KOPT-K1 (cell line): ENCODE results near the gene RANGRF.

Source experiments
- H3K27ac ChIP-seq: fragments of 200-600 bp; sonication (generic); 2 replicates; pipeline ENCODE4 v1.5.1; 2016; ENCODE audit warnings: antibody characterized with exemption, mild to moderate bottlenecking, low read depth, low read length; ENCODE audit not compliant: poor library complexity, severe bottlenecking
- H3K36me3 ChIP-seq: fragments of 200-600 bp; sonication (generic); 2 replicates; pipeline ENCODE4 v1.5.1; 2017; ENCODE audit warnings: antibody characterized with exemption, mild to moderate bottlenecking, low read length, moderate library complexity; ENCODE audit not compliant: insufficient read depth
- H3K9me3 ChIP-seq: fragments of 200-600 bp; sonication (generic); 2 replicates; pipeline ENCODE4 v1.5.1; 2017; ENCODE audit warnings: antibody characterized with exemption, low read length, mild to moderate bottlenecking; ENCODE audit not compliant: insufficient read depth, poor library complexity, severe bottlenecking

RANGRF gene

GRCh38 chr17:8266648-8267479, 21.6 kb upstream of the RANGRF start:
- peaks cover 94% of the 10 kb centered on the region for H3K36me3 ChIP-seq

DNA sequence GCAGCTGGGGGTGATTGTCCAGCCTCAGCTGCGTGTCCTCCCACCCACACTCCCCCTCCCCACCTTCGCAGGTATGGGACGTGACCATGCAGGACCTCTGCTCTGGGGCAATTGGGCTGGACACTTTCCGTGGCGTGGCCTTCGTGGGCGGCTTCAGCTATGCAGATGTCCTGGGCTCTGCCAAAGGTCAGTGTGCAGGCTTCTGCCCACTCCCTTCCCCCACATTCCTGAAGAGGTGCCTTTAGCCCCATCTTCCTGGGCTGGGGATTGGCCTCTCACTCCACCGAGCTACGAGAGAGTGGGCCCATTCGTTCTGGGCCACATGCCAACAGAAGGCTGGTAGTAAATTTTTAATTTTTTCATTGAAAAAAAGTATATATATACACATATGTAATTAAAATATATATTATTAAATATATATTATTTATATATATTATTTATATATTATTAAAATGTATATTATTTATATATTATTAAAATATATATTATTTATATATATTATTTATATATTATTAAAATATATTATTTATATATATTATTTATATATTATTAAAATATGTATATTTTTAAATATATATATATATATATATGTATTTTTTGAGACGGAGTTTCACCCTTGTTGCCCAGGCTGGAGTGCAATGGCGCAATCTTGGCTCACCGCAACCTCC, 20.9 kb upstream of the RANGRF start:
- Histone ChIP-seq H3K9me3 (no peaks in the 10 kb centered on the region), H3K36me3 (peaks cover 91% of the 10 kb centered on the region), H3K27ac (no peak overlapping the region)

More at GRCh38 chr17:8266648-8267479, 21.6 kb upstream of the RANGRF start:
- Histone ChIP-seq H3K27ac (no peak overlapping the region), H3K9me3 (no peaks in the 10 kb centered on the region)

GRCh38 chr17:8268550-8269298, 19.7 kb upstream of the RANGRF start:
- Histone ChIP-seq H3K9me3 (no peaks in the 10 kb centered on the region), H3K27ac (no peak overlapping the region), H3K36me3 (peaks cover 81% of the 10 kb centered on the region)

- Histone ChIP-seq H3K36me3 (peaks cover 49% of the 10 kb centered on the region), H3K9me3 (no peaks in the 10 kb centered on the region), H3K27ac (no peak overlapping the region)
Measured at GRCh38 chr17:8272421-8272820, 16.0 kb upstream of the RANGRF start.

DNA sequence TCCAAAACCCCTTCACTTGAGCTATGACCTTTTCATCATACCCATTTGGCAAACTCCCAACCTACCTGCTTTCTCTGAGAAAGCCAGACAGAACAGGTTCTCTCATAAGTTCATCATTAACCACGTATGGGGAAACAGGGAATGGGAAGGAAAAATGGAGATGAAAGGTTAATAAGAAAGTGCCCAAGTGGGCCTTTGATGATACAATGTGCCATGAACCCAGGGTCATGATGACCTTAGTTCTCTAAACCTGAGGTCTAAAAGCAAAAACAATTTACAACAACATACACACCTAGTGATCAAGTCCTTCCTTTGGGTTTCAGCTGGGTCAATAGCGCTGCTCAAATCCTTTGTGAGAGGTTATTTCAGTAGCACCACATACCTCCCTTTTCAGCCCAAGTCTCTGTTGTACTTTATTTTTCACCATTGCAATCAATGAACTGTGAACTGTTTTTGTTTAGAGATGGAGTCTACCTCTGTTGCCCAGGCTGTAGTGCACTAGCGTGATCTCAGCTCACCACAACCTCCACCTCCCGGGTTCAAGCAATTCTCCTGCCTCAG, 14.5 kb upstream of the RANGRF start:
- peaks cover 37% of the 10 kb centered on the region for H3K36me3 ChIP-seq

DNA sequence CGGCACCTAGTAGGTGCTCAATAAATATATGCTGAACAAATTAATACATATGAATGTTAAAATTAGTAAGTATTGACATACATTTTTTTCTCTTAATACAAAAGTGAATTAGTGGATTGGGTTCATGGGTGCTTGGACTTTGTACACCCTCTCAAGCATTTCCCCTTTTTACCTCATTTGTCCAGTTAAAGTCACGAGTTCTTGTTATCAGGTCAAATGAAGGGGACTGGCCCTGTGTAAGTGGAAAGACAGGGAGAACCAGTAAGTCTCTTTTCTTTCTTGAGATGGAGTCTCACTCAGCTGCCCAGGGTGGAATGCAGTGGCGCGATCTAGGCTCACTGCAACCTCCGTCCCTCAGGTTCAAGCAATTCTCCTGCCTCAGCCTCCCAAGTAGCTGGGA, 13.7 kb upstream of the RANGRF start:
- Histone ChIP-seq H3K27ac (no peak overlapping the region), H3K36me3 (peaks cover 29% of the 10 kb centered on the region), H3K9me3 (no peaks in the 10 kb centered on the region)

More for the DNA sequence above, 14.5 kb upstream of the RANGRF start:
- no peaks in the 10 kb centered on the region for H3K9me3 ChIP-seq
- H3K27ac ChIP-seq, result no peak overlapping the region

DNA sequence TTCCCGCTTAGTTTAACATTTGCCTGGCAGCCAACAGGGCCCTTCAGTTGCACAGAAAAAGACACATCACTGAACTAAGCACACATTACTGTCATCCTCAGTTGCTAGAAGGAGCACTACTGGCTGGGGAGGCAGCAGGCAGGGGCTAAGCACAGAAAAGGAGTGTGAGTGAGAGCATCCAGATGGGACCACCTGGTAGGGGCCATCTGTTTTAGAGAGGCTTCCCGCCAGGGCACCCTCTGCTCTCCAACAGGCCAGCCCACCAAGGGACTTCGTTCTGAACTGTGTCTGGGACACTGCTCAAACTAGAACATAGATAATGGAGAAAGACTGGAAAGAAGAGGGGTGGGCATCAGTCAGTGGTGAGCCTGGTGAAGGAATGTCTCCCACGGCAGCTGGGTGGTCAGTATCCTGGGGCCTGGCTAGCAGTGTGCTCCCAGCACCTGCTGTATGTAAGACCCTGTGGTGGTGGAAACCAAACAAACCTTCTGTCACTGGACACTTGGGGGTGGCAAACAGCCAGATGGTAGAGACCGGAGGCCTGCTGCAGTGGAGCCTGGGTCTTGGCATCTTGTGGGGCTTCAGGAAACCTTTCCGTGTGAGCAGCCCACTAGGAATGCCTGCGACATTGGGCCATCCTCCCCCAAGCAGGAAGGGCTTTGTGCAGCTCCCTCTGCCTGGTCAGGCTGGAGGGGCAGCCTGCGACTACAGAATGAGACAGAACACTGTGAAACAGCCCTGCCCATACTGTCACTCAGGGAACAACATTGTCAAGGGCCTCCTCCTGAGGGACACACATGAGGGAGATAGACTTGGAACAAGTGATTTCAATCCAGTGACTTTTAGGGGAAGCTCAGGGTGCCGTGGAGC, 12.8 kb upstream of the RANGRF start:
- Histone ChIP-seq H3K9me3 (no peaks in the 10 kb centered on the region), H3K36me3 (peaks cover 20% of the 10 kb centered on the region), H3K27ac (no peak overlapping the region)

DNA sequence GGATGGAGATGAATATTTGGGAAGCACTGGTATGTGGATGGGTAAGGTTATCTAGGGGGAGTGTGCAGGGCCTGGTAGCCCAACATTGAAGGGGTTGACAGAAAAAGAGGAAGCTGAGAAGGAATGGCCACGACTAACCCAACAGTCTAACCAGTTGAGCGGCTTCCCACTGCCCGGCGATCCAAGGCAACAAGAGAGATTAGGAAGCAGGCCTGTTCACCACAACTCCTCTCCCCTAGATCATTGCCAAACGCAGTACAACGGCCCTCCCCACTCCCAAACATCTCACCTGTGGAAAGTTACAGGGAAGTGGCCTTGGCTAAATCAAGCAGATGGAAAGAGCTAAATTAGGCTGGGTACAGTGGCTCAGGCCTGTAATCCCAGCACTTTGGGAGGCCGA, 11.2 kb upstream of the RANGRF start:
- Histone ChIP-seq H3K36me3 (peaks cover 8% of the 10 kb centered on the region; the same call in 1 of the 2 replicates), H3K27ac (no peak overlapping the region), H3K9me3 (no peaks in the 10 kb centered on the region)

- Histone ChIP-seq H3K27ac (peak overlapping the region; percentile 22), H3K9me3 (no peaks in the 10 kb centered on the region), H3K36me3 (no peaks in the 10 kb centered on the region)
Measured at GRCh38 chr17:8282345-8282744, 6.1 kb upstream of the RANGRF start.

DNA sequence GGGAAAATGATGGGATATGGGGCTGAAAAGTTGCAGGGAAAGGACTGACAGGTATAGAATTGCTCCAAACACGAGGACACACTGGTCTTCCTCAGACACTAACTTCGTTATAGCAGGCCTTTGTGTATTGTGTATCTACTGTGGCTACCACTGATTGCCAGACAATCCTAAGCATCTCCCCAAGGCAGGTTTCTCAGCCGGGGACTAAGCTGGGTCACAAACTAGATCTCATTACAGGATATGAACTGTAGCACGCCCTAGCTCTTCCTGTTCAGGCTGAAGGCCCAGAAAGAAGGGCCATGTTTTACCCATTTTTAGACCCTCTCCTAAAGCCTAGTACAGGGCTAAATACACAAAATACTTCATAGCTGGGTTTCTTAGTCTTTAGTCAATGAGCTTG, 5.1 kb upstream of the RANGRF start:
- Histone ChIP-seq H3K9me3 (no peaks in the 10 kb centered on the region), H3K36me3 (no peaks in the 10 kb centered on the region), H3K27ac (peak overlapping the region; percentile 72)

GRCh38 chr17:8284126-8284525, 4.3 kb upstream of the RANGRF start:
- H3K36me3 ChIP-seq, result no peaks in the 10 kb centered on the region
- no peaks in the 10 kb centered on the region for H3K9me3 ChIP-seq
- peak overlapping the region; percentile 72 for H3K27ac ChIP-seq

DNA sequence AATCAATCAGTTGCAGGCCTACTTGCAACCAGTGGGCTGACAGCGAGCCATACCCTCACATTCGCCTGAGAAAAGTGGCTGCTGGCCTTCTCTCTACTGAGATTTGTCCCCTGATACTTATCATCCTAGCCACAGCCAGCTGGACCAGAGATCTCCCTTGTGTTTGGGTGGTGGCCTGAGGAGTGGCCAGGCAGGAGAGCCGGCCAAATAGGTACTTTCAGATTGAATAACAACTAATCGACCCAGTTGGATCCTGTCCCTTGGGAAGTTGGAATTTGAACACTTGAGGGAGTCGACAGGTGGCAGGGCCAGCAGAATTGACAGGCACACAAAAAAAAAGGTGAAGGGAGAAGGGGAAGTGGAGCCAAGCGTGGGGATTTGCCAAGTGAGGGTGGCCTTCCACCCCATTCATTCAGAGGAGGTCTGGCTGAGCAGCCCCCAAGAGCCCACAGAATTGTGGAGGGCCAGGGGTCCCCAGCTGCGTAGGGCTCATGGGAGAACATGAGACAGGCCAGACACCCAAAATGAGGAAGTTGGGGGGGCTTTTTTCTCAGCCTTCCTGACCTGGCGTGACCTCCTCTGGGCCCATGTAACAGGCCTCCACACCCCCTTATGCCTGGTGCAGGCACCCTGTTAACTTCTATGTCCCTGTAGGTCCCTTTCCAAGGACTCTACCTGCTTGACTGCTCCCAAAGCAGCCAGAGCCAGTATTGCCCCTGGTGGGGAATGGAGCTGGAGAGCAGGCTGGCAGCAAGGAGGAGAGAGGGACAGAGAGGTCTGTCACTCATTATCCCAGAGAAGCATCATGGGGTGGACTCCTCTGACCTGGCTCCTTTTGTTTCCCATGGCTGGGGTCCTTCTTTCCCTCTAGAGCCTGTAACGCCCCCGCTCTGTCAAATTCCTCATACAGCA, 2.9 kb upstream of the RANGRF start:
- Histone ChIP-seq H3K27ac (peak overlapping the region; percentile 72), H3K9me3 (no peaks in the 10 kb centered on the region), H3K36me3 (peaks cover 8% of the 10 kb centered on the region; the same call in 1 of the 2 replicates)

DNA sequence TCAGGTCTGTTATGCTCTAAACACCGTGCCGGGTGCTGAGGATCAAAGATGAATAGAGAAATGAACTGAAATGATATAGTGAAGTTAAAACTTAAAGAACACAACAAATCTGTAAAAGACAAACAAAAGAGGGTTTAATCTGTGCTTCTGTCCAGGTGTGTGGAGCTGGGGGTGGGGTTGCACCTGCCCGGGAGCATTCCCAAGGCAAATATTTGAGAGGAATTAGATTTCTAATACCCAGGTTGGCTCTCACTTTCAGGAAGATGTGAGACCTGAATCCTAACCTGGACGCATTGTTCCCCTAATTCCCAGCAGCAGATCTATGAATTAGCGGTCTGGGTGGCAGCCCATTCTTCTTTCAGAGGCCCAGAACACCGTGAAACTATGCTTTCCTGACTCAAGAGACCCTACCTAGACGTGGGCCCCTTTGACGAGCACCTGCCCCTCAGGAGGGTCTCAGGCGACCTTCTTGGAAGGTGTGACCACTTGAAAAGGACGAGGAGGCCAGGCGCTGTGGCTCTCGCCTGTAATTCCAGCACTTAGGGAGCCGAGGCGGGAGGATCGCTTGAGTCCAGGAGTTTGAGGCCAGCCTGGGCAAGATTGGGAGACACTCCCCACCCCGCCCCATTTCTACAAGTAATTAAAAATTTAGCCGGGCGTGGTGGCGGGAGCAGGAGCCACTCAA, 677 bp upstream of the RANGRF start:
- Histone ChIP-seq H3K27ac (peak overlapping the region; percentile 88), H3K9me3 (no peaks in the 10 kb centered on the region), H3K36me3 (peaks cover 13% of the 10 kb centered on the region; the same call in 1 of the 2 replicates)
